GM19099 (cell line): Measurements from ENCODE around the gene CEMIP.

Source experiments
- POLR2A ChIP-seq: IDR thresholded peaks from 3 replicates; pipeline ENCODE4 v1.6.1; 2011; ENCODE audit warnings: low read depth; ENCODE audit not compliant: insufficient read length; ENCODE audit errors: extremely low read depth

Gene CEMIP

GRCh38 chr15:80789296-80789695 is 10.1 kb downstream of the CEMIP start:
- no peak for TF ChIP-seq POLR2A

GRCh38 chr15:80789796-80790195 is 10.6 kb downstream of the CEMIP start:
- TF ChIP-seq POLR2A, result no peak

GRCh38 chr15:80790236-80790635 is 11.1 kb downstream of the CEMIP start:
- TF ChIP-seq POLR2A, result no peak

- TF ChIP-seq POLR2A, result no peak
Observed at GRCh38 chr15:80791004-80791403, 11.8 kb downstream of the CEMIP start.

- no peak for TF ChIP-seq POLR2A
Observed at GRCh38 chr15:80796407-80796806, 17.2 kb downstream of the CEMIP start.

GRCh38 chr15:80798911-80799310 is 19.7 kb downstream of the CEMIP start:
- TF ChIP-seq POLR2A, result no peak

GRCh38 chr15:80800067-80800466 is 20.9 kb downstream of the CEMIP start:
- no peak for TF ChIP-seq POLR2A

GRCh38 chr15:80801891-80802680 is 22.9 kb downstream of the CEMIP start:
- TF ChIP-seq POLR2A, result no peak

GRCh38 chr15:80803580-80804525 is 24.7 kb downstream of the CEMIP start:
- TF ChIP-seq POLR2A, result no peak

GRCh38 chr15:80804970-80805495 is 25.9 kb downstream of the CEMIP start:
- no peak for TF ChIP-seq POLR2A

- no peak for TF ChIP-seq POLR2A
Observed at GRCh38 chr15:80811781-80812315, 32.7 kb downstream of the CEMIP start.

GRCh38 chr15:80815106-80815505 is 35.9 kb downstream of the CEMIP start:
- no peak for TF ChIP-seq POLR2A

- TF ChIP-seq POLR2A, result no peak
Observed at GRCh38 chr15:80816049-80816653, 37.0 kb downstream of the CEMIP start.

GRCh38 chr15:80816936-80817335 is 37.8 kb downstream of the CEMIP start:
- TF ChIP-seq POLR2A, result no peak

GRCh38 chr15:80817901-80818300 is 38.7 kb downstream of the CEMIP start:
- no peak for TF ChIP-seq POLR2A

GRCh38 chr15:80819001-80819400 is 39.8 kb downstream of the CEMIP start:
- TF ChIP-seq POLR2A, result no peak

GRCh38 chr15:80820092-80820491 is 40.9 kb downstream of the CEMIP start:
- no peak for TF ChIP-seq POLR2A
